MM.1S (cell line): ENCODE data around the gene PCTP.

Experiments used
- EZH2 ChIP-seq: fragments of 300-600 bp; sonication (generic); optimal IDR thresholded peaks from 2 replicates; pipeline ENCODE3; 2017; ENCODE audit warnings: low read depth, mild to moderate bottlenecking, antibody characterized with exemption, low read length, mixed read lengths
- TF ChIP-seq, protein P1 (sequence below): fragments of 300-600 bp; sonication (generic); IDR thresholded peaks from 2 replicates; pipeline ENCODE4 v1.5.1; 2016; ENCODE audit warnings: antibody characterized with exemption, low read length, mixed read lengths

DNA sequence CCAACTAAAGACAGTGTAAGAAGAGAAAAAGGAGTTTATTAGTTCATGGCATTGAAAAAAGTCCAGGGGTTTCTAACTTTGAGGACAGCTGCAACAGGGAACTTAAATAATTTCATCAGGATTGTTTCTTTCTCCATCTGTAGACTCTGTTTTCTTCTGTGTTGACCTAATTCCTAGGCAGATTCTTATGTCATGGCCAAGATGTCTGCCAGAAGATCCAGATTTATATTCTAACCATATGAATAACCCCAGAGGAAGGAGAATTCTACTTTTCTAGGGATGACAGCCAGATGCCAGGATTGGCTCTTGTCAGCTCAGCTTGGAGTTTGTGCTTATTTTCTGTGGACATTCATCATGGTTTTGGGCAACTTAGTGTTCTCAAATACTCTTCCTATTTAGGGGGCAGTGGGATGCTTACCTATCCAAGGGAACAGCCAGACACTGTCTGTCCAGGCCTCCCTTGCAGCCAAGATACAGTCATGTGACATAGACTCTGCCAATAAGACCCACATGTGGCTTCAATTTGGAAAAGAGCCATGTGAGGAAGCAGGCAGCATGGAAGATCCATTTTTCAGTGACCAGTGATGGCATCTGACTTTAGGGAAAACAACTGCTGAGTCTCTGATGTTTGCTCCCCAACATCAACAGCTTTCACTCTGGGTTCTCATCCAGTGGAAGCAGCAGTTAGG is 18.2 kb downstream of the PCTP start:
- TF ChIP-seq, protein P1, sequence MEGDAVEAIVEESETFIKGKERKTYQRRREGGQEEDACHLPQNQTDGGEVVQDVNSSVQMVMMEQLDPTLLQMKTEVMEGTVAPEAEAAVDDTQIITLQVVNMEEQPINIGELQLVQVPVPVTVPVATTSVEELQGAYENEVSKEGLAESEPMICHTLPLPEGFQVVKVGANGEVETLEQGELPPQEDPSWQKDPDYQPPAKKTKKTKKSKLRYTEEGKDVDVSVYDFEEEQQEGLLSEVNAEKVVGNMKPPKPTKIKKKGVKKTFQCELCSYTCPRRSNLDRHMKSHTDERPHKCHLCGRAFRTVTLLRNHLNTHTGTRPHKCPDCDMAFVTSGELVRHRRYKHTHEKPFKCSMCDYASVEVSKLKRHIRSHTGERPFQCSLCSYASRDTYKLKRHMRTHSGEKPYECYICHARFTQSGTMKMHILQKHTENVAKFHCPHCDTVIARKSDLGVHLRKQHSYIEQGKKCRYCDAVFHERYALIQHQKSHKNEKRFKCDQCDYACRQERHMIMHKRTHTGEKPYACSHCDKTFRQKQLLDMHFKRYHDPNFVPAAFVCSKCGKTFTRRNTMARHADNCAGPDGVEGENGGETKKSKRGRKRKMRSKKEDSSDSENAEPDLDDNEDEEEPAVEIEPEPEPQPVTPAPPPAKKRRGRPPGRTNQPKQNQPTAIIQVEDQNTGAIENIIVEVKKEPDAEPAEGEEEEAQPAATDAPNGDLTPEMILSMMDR, result no peak
- TF ChIP-seq EZH2, result no peak
